ENCODE measurements around the gene MRPS33.

DNA sequence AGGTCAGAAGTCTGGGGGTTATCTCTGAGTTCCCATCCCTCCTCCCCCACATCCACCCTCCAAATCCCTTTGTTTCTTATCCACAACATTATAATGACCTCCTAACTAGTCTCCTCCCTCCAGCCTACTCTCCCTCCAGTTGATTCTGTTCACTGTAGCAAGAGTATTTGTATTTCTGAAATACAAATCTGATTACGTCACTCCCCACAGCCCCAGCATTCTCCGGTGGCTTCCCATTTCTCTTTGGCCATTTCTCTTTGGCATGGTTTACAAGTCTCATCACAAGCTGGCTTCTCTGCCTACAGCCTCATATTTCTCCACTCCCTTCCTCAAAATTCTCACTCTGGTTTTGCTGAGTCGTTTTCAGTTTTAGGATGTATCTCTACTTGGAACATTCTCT is 24.6 kb upstream of the MRPS33 start:
- no peak for TF ChIP-seq CTCF (IDR thresholded peaks at IDR 0.05; ENCODE audit: low read length)
- no peak for TF ChIP-seq EZH2 (IDR thresholded peaks at IDR 0.05; ENCODE audit: borderline replicate concordance, low read length)
